ENCODE data around the gene ZGLP1.

- no peak for TF ChIP-seq GATA3 (IDR thresholded peaks at IDR 0.05; ENCODE audit: low read depth, low read length)
- no peak for TF ChIP-seq GATA2 (IDR thresholded peaks at IDR 0.05; ENCODE audit: low read depth, low read length)
Observed at GRCh38 chr19:10256551-10256950, 53.1 kb downstream of the ZGLP1 start.

All from SH-SY5Y (cell line).